ENCODE measurements around the gene RNF213. TPM values are rescaled to one million over a fixed set of nuclear protein-coding genes. Genes with fewer than 3 reads are reported as not detected.

The RNF213 gene
- total RNA-seq, 1 donor from 2014 or later = 25.6 TPM

GRCh38 chr17:80443916-80444643 is 183.4 kb downstream of the RNF213 start:
- Histone ChIP-seq H3K4me3 (no peak overlapping the region), H3K27me3 (ENCODE audit: low read depth) (no peaks in the 10 kb centered on the region), H3K4me1 (no peaks in the 10 kb centered on the region), H3K9me3 (replicated peaks) (no peaks in the 10 kb centered on the region), H3K27ac (replicated peaks) (no peak overlapping the region), H3K36me3 (no peaks in the 10 kb centered on the region)
- no peak for DNase-seq
- no peak for TF ChIP-seq CTCF (IDR thresholded peaks at IDR 0.05; ENCODE audit: borderline replicate concordance)
- intact Hi-C loops (cut with micrococcal nuclease) = no loop called here

GRCh38 chr17:80444644-80444979 is 184.0 kb downstream of the RNF213 start:
- H3K9me3 ChIP-seq (replicated peaks) = no peaks in the 10 kb centered on the region
- no peak for TF ChIP-seq CTCF (IDR thresholded peaks at IDR 0.05; ENCODE audit: borderline replicate concordance)
- H3K27me3 ChIP-seq (ENCODE audit: low read depth) = no peaks in the 10 kb centered on the region
- intact Hi-C loops (cut with micrococcal nuclease) = no loop called here
- no peak overlapping the region for H3K4me3 ChIP-seq
- no peak overlapping the region for H3K27ac ChIP-seq (replicated peaks)
- DNase-seq = no peak
- no peaks in the 10 kb centered on the region for H3K36me3 ChIP-seq
- no peaks in the 10 kb centered on the region for H3K4me1 ChIP-seq

- Histone ChIP-seq H3K9me3 (replicated peaks) (no peaks in the 10 kb centered on the region), H3K36me3 (no peaks in the 10 kb centered on the region), H3K27ac (replicated peaks) (no peak overlapping the region), H3K27me3 (ENCODE audit: low read depth) (no peaks in the 10 kb centered on the region), H3K4me1 (no peaks in the 10 kb centered on the region), H3K4me3 (no peak overlapping the region)
- DNase-seq = no peak
- TF ChIP-seq CTCF (IDR thresholded peaks at IDR 0.05; ENCODE audit: borderline replicate concordance) = no peak
- intact Hi-C loops (cut with micrococcal nuclease) = no loop called here
Observed at GRCh38 chr17:80445007-80445725, 184.5 kb downstream of the RNF213 start.

- no peak for TF ChIP-seq CTCF (IDR thresholded peaks at IDR 0.05; ENCODE audit: borderline replicate concordance)
- no peak overlapping the region for H3K4me3 ChIP-seq
- H3K27ac ChIP-seq (replicated peaks) = no peak overlapping the region
- intact Hi-C loops (cut with micrococcal nuclease) = no loop called here
- DNase-seq = no peak
- H3K4me1 ChIP-seq = no peaks in the 10 kb centered on the region
- no peaks in the 10 kb centered on the region for H3K9me3 ChIP-seq (replicated peaks)
- no peaks in the 10 kb centered on the region for H3K36me3 ChIP-seq
- H3K27me3 ChIP-seq (ENCODE audit: low read depth) = no peaks in the 10 kb centered on the region
Observed at GRCh38 chr17:80445726-80446110, 185.1 kb downstream of the RNF213 start.

- no peaks in the 10 kb centered on the region for H3K9me3 ChIP-seq (replicated peaks)
- no peaks in the 10 kb centered on the region for H3K27me3 ChIP-seq (ENCODE audit: low read depth)
- no peaks in the 10 kb centered on the region for H3K36me3 ChIP-seq
- H3K27ac ChIP-seq (replicated peaks) = no peak overlapping the region
- intact Hi-C loops (cut with micrococcal nuclease) = no loop called here
- DNase-seq = no peak
- no peak overlapping the region for H3K4me3 ChIP-seq
- TF ChIP-seq CTCF (IDR thresholded peaks at IDR 0.05; ENCODE audit: borderline replicate concordance) = no peak
- H3K4me1 ChIP-seq = no peaks in the 10 kb centered on the region
Observed at GRCh38 chr17:80446645-80447405, 186.2 kb downstream of the RNF213 start.

Data from left ventricle myocardium inferior (tissue), 1 donor.